ENCODE measurements around the gene SMAD1.

The SMAD1 gene

DNA sequence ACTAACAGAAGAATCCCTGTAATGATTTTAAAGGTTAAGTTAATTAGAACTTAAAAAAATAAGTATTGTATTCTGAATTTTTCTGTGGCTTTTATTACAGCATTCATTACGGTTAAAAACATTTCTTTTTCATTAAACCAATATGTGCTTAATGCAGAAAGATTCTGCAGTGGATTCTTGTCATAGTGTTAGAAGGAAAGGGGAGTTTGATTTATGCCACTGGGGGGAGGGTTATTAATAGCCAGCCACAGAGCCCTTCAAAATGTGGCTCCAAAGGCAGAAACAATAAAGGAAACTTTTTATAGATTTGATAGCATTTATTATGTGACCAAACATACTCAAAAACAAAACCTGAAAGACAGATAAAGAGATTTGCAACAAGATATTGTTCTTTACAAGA lies 9.1 kb downstream of the SMAD1 start:
- H3K27me3 ChIP-seq (ENCODE audit: control insufficient read depth, low read length): no peaks in the 10 kb centered on the region
- H3K36me3 ChIP-seq (ENCODE audit: control insufficient read depth, low read length): peaks cover 30% of the 10 kb centered on the region
- peaks cover 98% of the 10 kb centered on the region for H3K79me2 ChIP-seq (ENCODE audit: control insufficient read depth, low read length)
- H3K4me1 ChIP-seq (ENCODE audit: control insufficient read depth, low read length): peaks cover 97% of the 10 kb centered on the region
- H3K27ac ChIP-seq (ENCODE audit: low read depth, low read length): no peak overlapping the region
- H3K4me2 ChIP-seq (ENCODE audit: low read length): no peak overlapping the region
- H3K4me3 ChIP-seq (ENCODE audit: low read length): no peak overlapping the region
- peaks cover 13% of the 10 kb centered on the region for H4K20me1 ChIP-seq (ENCODE audit: control insufficient read depth, insufficient read depth, low read depth, low read length)
- H3F3A ChIP-seq (ENCODE audit: control insufficient read depth, insufficient read depth): peaks cover 11% of the 10 kb centered on the region
- TF ChIP-seq, protein P1, sequence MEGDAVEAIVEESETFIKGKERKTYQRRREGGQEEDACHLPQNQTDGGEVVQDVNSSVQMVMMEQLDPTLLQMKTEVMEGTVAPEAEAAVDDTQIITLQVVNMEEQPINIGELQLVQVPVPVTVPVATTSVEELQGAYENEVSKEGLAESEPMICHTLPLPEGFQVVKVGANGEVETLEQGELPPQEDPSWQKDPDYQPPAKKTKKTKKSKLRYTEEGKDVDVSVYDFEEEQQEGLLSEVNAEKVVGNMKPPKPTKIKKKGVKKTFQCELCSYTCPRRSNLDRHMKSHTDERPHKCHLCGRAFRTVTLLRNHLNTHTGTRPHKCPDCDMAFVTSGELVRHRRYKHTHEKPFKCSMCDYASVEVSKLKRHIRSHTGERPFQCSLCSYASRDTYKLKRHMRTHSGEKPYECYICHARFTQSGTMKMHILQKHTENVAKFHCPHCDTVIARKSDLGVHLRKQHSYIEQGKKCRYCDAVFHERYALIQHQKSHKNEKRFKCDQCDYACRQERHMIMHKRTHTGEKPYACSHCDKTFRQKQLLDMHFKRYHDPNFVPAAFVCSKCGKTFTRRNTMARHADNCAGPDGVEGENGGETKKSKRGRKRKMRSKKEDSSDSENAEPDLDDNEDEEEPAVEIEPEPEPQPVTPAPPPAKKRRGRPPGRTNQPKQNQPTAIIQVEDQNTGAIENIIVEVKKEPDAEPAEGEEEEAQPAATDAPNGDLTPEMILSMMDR (IDR thresholded peaks at IDR 0.05; ENCODE audit: low read depth, low read length, poor library complexity, severe bottlenecking): no peak
- H3K9me3 ChIP-seq (ENCODE audit: control insufficient read depth, insufficient read depth, low read length): no peaks in the 10 kb centered on the region
- H3K9me2 ChIP-seq (replicated peaks; ENCODE audit: control insufficient read depth, low read length): no peaks in the 10 kb centered on the region

DNA sequence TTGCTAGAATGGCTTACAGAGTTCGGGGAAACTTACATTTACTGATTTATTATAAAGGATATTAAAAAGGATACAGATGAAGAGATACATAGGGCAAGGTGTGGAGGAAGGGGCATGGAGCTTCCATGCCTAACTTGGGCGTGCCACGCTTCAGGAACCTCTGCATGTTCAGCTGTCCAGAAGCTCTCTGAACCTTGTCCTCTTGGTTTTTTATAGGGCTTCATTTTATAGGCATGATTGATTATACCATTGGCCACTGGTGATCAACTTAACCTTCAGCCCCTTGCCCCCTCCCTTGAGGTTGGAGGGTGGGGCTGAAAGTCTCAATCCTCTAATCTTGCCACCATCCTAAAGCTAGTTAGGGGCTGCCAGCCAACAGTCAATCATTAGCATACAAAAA lies 10.7 kb downstream of the SMAD1 start:
- Histone ChIP-seq H4K20me1 (ENCODE audit: control insufficient read depth, insufficient read depth, low read depth, low read length) (peaks cover 13% of the 10 kb centered on the region), H3K4me1 (ENCODE audit: control insufficient read depth, low read length) (peaks cover 97% of the 10 kb centered on the region), H3K36me3 (ENCODE audit: control insufficient read depth, low read length) (peaks cover 26% of the 10 kb centered on the region), H3K9me2 (replicated peaks; ENCODE audit: control insufficient read depth, low read length) (no peaks in the 10 kb centered on the region), H3F3A (ENCODE audit: control insufficient read depth, insufficient read depth) (peaks cover 5% of the 10 kb centered on the region; the same call in 1 of the 2 replicates), H3K27ac (ENCODE audit: low read depth, low read length) (peak overlapping the region; percentile 39; the same call in 1 of the 2 replicates), H3K27me3 (ENCODE audit: control insufficient read depth, low read length) (no peaks in the 10 kb centered on the region), H3K4me2 (ENCODE audit: low read length) (peak overlapping the region; percentile 81), H3K4me3 (ENCODE audit: low read length) (peak overlapping the region; percentile 40), H3K9me3 (ENCODE audit: control insufficient read depth, insufficient read depth, low read length) (no peaks in the 10 kb centered on the region), H3K79me2 (ENCODE audit: control insufficient read depth, low read length) (peaks cover 98% of the 10 kb centered on the region)
- TF ChIP-seq, protein P1 (IDR thresholded peaks at IDR 0.05; ENCODE audit: low read depth, low read length, poor library complexity, severe bottlenecking): no peak
- TF ChIP-seq EZH2phosphoT487 (IDR thresholded peaks at IDR 0.05; ENCODE audit: borderline replicate concordance, low read length): no peak

DNA sequence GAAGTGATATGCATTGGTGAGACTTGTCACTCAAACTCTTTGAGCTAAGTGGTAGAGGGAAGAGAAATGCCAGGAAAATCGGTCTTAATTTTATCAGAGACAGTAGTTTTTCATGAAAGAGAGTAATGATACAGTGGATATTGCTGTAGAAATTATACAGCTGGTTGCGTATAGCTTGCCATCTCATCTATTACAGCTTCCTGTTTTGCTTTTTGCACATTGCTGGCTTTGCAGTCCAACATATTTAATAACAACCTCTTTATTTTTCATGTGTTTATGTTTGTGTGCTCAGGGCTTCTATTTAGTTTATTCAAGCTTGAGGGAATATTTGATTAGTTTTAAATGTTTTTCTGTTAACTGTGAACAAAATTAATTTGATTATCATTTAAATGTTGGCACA lies 11.5 kb downstream of the SMAD1 start:
- Histone ChIP-seq H3K4me3 (ENCODE audit: low read length) (peak overlapping the region; percentile 40), H3K4me1 (ENCODE audit: control insufficient read depth, low read length) (peaks cover 100% of the 10 kb centered on the region), H3K9me2 (replicated peaks; ENCODE audit: control insufficient read depth, low read length) (no peaks in the 10 kb centered on the region), H3K27ac (ENCODE audit: low read depth, low read length) (peak overlapping the region; percentile 39), H3K9me3 (ENCODE audit: control insufficient read depth, insufficient read depth, low read length) (no peaks in the 10 kb centered on the region), H3K4me2 (ENCODE audit: low read length) (peak overlapping the region; percentile 81), H3K27me3 (ENCODE audit: control insufficient read depth, low read length) (no peaks in the 10 kb centered on the region), H3K36me3 (ENCODE audit: control insufficient read depth, low read length) (peaks cover 31% of the 10 kb centered on the region), H3K79me2 (ENCODE audit: control insufficient read depth, low read length) (peaks cover 100% of the 10 kb centered on the region), H4K20me1 (ENCODE audit: control insufficient read depth, insufficient read depth, low read depth, low read length) (peaks cover 13% of the 10 kb centered on the region), H3F3A (ENCODE audit: control insufficient read depth, insufficient read depth) (0 out of 2 replicates have a peak, but pooled peaks cover 3% of the 10 kb centered on the region)
- no peak for TF ChIP-seq EZH2phosphoT487 (IDR thresholded peaks at IDR 0.05; ENCODE audit: borderline replicate concordance, low read length)
- TF ChIP-seq, protein P1 (IDR thresholded peaks at IDR 0.05; ENCODE audit: low read depth, low read length, poor library complexity, severe bottlenecking): no peak

All from DOHH2 (cell line).